ENCODE results near the gene COTL1.
"Not testable (repeated sequence)": the region's sequence is repeated elsewhere in the genome, so short reads cannot be mapped to it uniquely, and the experiment has no call there.

COTL1 gene

DNA sequence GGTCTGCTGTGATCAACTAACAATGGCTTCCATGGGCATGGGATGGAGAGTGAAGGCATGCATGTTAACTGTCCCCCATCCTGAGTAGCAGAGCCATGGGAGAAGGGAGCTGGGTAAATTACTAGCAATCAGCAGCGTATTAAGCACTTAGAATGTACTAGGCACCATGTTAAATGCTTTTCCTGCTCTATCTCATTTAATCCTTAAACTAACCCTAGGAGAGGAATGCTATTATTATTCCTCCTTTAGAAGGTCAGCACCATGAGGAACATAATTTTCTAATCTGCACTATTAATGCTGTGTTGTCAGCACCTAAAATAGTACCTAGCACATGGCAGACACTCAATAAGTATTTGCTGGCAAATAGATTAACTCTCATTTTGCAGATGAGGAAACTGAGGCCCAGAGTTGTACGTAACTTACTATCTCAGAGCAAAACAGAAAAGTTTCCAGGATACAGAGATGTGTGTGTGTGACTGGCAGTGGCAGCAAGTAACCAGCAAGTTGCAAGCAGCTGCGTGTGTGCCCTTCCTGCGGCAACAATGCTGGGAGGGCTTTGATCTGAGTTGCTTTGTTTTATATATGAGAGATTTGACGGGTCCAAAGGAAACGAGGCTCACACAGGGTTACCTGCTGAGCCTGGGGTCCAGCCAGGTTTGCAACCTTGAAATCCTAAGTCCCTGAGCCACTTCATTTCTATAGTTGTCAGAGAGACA, 23.9 kb upstream of the COTL1 start:
- no peak for DNase-seq

- no peak for DNase-seq
Measured at GRCh38 chr16:84640145-84640544, 22.3 kb upstream of the COTL1 start.

DNA sequence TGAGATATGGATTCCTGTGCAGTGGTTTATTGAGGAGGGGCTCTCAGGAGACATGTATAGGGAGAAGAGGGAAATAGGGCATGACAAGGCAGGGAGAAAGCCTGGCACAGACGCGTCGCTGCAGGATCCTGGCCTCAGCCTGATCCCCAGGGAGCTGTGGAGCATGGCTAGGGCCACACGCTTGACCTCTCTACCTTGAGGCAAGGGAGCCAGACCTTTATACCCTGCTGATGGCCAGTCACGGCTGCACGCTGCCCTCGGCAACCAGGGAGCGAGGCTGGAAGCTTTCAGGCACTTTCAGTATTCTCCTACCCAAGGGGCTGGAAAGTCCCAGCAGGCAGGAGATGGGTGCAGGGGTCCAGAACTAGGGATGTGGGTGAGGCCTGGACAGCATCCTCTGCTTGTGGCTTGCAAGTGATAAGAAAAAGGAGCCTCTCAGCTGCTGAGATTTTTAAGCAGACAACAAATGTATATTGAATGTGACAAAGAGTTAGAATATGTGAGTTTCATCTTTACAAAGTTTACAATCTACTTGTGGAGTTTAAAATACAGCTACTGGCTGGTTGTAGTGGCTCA, 20.4 kb upstream of the COTL1 start:
- DNase-seq, result no peak

- no peak for DNase-seq
Measured at GRCh38 chr16:84637709-84638108, 19.8 kb upstream of the COTL1 start.

- DNase-seq, result no peak
Measured at GRCh38 chr16:84635702-84636101, 17.8 kb upstream of the COTL1 start.

GRCh38 chr16:84633622-84634021, 15.7 kb upstream of the COTL1 start:
- DNase-seq, result no peak

DNA sequence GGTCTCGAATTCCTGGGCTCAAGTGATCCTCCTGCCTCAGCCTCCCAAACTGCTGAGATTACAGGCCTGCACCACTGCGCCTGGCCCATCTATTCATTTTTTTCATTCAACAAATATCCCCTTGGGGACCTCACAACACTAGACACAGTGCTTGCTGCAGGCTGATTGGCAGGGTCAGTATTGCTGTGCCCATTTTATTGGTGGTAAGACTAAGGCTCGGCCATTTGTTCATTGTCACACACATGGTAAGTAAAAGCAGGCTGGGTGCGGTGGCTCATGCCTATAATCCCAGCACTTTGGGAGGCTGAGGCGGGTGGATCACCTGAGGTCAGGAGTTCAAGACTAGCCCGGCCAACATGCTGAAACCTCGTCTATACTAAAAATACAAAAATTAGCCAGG, 15.0 kb upstream of the COTL1 start:
- not testable (repeated sequence) for DNase-seq

DNA sequence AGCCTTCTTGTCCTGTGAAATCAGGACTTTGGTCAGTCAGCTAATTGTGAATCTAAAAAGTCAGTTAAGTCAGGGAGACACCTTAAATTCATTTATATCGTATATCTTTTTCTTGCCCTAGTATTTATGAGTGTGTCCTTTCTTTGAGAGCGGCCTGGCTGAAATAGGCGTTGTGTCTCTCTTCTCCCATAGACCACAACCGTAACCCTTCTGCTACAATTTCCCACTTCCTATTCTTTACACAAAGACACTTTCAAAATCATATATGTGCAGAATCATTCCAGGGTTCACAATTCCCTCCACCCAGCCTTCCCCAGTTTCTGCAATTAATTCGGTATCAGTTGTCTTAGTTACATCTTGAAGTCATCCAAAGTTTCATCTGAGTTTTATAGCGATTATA, 14.0 kb upstream of the COTL1 start:
- no peak for DNase-seq

GRCh38 chr16:84631153-84631466, 13.2 kb upstream of the COTL1 start:
- DNase-seq, result no peak

DNA sequence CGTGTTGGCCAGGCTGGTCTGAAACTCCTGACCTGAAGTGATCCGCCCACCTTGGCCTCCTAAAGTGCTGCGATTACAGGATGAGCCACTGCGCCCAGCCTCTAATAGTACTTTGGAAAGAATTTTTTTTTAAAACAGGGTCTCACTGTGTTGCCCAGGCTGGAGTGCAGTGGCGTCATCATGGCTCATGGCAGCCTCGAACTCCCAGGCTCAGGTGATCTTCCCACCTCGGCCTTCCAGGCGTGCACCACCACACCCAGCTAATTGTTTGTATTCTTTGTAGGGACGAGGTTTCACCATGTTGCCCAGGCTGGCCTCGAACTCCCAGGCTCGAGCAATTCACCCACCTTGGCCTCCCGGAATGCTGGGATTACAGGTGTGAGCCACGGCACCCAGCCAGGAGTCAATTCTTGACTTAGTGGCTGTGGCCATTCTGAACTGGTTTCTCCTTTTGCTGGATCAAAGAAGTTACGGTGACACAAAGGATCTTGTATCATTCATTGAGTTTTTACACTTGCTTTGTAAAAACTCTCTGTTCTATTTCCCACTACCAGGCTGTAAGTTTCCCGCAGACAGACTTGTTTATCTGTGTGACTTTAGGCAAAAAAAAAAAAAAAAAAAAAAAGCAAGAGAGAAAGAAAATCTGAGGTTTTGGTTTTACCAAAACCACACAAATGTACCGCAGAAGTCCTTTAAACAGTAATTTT, 12.7 kb upstream of the COTL1 start:
- DNase-seq, result no peak

DNA sequence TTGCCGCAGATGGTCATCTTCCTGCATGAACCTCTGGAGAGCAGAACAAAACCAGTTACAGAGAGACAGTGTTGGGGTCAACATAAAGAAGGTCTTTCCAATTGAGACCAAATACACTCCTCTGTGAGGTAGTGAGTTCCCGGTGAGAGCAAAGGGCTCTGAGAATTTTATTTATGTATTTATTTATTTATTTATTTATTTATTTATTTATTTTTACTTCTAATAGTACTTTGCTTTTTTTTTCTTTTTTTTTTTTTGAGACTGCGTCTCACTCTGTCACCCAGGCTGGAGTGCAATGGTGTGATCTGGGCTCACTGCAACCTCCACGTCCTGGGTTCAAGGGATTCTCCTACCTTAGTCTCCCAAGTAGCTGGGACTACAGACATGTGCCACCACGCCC, 12.1 kb upstream of the COTL1 start:
- DNase-seq, result no peak

DNA sequence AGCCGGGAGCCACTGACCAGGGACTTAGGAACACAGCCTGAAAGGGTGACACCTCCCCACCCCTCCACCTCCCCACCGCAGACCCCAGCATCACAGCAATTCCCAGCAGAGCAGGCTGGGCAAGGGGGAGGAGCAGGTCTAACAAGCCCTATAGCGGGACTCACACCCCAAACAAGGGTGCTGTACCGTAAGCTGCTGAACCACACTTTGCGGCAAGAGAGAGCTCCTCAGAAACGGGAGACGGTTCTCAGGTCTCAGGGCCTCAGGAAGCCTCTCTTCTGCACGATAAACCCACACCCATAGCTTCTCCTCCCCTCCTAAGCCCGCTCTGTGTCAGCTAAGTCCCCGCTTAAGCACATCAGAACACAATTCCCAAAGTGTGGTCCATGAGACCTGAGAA, 11.7 kb upstream of the COTL1 start:
- DNase-seq, result no peak

DNA sequence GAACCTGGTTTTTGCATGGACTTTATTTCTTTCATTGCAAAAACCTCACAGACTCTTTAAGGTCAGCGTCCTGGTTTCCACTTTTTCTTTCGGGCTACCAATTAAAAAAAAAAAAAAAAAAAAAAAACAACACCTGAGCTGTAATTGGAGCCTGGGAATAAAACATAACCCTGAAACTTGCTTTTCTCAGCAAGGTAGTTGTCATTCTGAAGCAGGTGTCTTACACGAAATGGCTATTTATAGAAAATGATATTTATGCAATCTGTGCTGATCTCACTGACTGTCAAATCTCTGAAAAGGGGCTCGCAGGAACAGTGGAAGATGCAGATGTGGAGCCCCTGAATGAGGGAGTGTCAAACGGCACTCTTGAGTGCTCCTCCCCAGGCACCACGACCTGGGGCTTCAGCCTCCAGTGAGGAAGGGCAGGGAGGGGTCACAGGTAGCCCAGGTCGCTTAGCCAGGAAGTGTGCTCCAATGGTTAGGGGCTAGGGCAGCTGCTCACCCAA, 10.4 kb upstream of the COTL1 start:
- no peak for DNase-seq

GRCh38 chr16:84625556-84625955, 7.7 kb upstream of the COTL1 start:
- no peak for DNase-seq

GRCh38 chr16:84620913-84621312, 3.0 kb upstream of the COTL1 start:
- not testable (repeated sequence) for DNase-seq

DNA sequence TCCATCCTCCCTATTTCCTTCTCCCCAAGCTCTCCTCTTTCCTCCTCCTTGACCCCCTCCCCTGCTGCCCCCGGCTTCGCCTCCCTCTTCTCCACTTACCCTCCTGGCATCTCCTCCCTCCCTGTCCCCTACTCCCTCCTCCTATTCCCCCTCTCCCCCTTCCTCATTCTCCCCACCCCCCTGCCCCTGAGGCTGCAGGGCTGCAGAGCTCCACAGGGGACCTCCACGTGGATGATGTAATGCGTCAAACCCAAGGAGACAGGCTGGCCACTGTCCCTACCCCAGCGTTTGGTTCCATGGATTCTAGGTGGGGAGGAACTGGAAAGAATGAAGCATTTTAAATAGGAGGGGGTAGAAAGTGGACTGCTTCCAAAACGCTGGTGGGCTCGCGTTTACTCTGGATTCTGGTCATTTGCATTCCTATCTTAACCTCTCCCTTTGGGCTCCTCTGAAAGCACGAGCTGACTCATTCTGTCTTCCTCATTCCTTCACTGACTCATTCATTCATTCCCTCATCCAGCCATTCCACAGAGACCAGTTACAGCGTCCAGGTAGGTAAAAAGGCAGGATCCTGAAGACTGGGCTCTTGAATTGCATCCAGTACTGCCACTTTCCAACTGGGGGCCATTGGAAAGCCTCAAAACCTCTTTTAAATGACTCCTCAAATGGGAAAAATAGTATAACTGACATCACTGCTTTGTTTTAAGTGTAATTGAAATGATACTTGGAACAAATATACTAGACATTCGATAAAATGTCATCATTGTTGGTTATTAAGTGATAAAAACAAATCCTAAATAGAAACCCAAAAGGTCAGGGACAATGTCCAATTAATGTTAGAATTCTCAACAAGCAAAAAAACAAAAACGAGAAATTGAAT, 943 bp upstream of the COTL1 start:
- no peak for DNase-seq

- peak; percentile 57 to 67 for DNase-seq
Measured at GRCh38 chr16:84617041-84617790, 662 bp downstream of the COTL1 start.

DNA sequence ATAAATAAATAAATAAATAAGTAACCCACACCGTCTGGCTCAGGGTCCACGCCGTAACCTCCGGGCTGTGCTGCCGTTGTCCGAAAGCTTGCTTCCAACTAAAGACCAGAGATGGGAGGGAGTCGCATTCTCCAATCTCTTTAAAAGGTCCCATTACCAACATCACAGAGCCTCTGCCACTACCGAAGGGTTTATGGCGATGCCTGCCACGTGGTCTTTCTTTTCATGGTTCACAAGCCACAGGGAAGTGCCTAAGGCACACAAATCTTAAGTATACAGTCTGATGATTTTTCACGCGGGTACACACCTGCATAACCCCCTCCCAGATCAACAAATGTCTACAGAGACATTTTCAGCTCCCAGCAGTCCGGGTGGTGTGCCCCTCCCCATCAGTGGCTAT, 1.4 kb downstream of the COTL1 start:
- DNase-seq, result no peak

- no peak for DNase-seq
Measured at GRCh38 chr16:84614968-84615813, 2.7 kb downstream of the COTL1 start.

- no peak for DNase-seq
Measured at GRCh38 chr16:84614623-84614967, 3.3 kb downstream of the COTL1 start.

DNA sequence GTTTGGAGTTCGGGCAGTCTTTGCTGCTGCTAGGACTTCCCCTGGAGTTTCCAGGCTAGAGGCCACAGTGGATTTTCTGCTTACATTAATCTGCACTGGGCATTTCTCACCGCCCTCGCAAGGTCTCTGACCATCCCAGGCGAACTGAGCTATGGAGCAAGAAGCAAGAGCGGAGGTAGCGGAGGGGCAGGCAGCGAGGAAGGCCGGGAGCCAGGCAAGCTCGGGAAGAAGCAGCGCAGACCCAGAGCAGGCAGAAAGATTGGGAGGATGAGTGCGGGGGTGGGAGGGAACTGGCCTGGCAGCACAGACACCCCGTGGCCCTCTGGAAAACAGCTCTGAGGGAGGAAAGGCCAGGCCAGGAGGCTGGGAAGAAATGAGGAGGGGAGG, 3.8 kb downstream of the COTL1 start:
- no peak for DNase-seq

All from stimulated activated CD4-positive, alpha-beta T cell treated with anti-CD3 and anti-CD28 coated beads, Interleukin-2, amount 100 ng/mL, for 24 hours (primary cell).